ENCODE measurements around the gene NUPR1. TPM values are rescaled to one million over a fixed set of nuclear protein-coding genes. Genes with fewer than 3 reads are reported as not detected.
"Not testable (repeated sequence)": the region's sequence is repeated elsewhere in the genome, so short reads cannot be mapped to it uniquely, and the experiment has no call there.

Gene NUPR1
- total RNA-seq, 1 experiment from 2014 or later, result 0.19 TPM

DNA sequence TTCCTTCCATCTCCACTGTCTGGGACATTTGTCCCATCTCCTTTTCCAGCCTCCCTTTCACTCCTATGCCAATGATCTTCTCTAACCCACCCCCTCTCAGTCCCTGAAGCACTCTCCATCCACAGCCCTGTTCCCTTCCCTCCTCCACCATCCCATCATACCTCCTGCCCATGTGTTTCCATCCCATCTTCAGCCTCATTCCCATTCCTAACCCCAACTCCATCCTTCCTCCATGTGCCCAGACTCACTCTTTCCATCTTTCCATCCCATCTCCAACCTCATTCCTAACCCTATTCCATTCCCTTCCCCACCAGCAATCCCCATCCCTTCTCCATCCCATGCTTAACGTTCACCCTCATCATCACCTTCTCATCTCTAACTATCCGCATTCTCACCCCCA is 36.5 kb downstream of the NUPR1 start:
- DNase-seq (ENCODE audit: low spot score), result no peak
- ChIA-PET CTCF (no interaction called here), POLR2A (ENCODE audit: low non-redundant PET) (interaction anchor here (0.8 kb wide), 1 partner anchor 9 kb away, joined by 4 read pairs; no protein-coding TSS in a partner anchor)
- no peak overlapping the region for H3K4me3 ChIP-seq (ENCODE audit: low read depth, low read length, poor library complexity, severe bottlenecking)
- peaks cover 11% of the 10 kb centered on the region for H3K27me3 ChIP-seq (replicated peaks; ENCODE audit: insufficient read depth, low read depth, low read length, poor library complexity)
- TF ChIP-seq EZH2 (IDR thresholded peaks at IDR 0.05; ENCODE audit: borderline replicate concordance, low read depth, low read length, poor library complexity, severe bottlenecking), result no peak
- TF ChIP-seq, protein P1, sequence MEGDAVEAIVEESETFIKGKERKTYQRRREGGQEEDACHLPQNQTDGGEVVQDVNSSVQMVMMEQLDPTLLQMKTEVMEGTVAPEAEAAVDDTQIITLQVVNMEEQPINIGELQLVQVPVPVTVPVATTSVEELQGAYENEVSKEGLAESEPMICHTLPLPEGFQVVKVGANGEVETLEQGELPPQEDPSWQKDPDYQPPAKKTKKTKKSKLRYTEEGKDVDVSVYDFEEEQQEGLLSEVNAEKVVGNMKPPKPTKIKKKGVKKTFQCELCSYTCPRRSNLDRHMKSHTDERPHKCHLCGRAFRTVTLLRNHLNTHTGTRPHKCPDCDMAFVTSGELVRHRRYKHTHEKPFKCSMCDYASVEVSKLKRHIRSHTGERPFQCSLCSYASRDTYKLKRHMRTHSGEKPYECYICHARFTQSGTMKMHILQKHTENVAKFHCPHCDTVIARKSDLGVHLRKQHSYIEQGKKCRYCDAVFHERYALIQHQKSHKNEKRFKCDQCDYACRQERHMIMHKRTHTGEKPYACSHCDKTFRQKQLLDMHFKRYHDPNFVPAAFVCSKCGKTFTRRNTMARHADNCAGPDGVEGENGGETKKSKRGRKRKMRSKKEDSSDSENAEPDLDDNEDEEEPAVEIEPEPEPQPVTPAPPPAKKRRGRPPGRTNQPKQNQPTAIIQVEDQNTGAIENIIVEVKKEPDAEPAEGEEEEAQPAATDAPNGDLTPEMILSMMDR (conservative IDR thresholded peaks at IDR 0.05; ENCODE audit: low read depth, low read length), result no peak
- H3K27ac ChIP-seq (ENCODE audit: low read depth, low read length, poor library complexity, severe bottlenecking), result no peak overlapping the region
- H3K9me3 ChIP-seq (ENCODE audit: low read depth, low read length, poor library complexity, severe bottlenecking), result no peaks in the 10 kb centered on the region
- no peaks in the 10 kb centered on the region for H3K36me3 ChIP-seq (ENCODE audit: insufficient read depth, low read length, poor library complexity, severe bottlenecking)
- H3K4me1 ChIP-seq (ENCODE audit: insufficient read depth, low read length, poor library complexity, severe bottlenecking), result no peaks in the 10 kb centered on the region
- no TSS peak for BruUV-seq (replicated peaks)
- intact Hi-C loops (cut with micrococcal nuclease; ENCODE audit: unreplicated experiment), result no loop called here

DNA sequence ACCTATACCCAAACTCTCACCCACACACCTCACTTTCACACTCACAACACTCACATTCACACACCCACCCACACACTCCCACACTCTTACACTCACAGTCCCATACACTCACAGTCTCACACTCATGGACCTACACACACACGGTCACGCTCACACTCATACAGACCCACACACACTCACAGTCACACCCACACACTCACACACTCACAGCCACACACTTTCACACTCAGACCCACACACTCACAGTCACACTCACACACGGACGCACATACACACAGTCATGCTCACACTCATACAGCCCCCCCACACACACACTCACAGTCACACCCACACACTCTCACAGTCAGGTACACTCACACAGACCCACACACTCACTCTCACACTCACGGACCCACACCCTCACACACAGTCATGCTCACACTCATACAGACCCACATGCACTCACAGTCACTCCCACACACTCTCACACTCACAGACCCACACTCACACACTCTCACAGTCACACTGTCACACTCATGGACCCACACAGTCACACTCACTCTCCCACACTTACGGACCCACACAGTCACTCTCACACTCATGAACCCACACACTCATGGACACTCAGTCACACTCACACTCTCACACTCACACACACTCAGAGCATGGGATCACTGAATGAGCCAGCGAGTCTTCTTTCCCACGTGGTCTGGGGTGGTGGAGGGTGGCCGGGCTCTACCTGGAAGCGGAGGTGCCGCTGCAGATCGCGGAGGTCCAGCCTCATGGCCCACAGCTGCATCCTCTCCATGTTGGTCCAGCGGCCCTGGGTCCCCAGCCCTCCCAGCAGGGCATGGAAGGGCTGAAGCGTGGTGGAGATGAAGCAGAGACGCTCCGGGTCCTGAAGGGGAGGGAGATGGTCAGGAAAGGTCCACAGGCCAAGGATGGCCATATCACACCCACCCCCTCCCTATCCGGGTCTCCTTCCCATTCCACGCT is 37.2 kb downstream of the NUPR1 start:
- intact Hi-C loops (cut with micrococcal nuclease; ENCODE audit: unreplicated experiment), result no loop called here
- no TSS peak for BruUV-seq (replicated peaks)

DNA sequence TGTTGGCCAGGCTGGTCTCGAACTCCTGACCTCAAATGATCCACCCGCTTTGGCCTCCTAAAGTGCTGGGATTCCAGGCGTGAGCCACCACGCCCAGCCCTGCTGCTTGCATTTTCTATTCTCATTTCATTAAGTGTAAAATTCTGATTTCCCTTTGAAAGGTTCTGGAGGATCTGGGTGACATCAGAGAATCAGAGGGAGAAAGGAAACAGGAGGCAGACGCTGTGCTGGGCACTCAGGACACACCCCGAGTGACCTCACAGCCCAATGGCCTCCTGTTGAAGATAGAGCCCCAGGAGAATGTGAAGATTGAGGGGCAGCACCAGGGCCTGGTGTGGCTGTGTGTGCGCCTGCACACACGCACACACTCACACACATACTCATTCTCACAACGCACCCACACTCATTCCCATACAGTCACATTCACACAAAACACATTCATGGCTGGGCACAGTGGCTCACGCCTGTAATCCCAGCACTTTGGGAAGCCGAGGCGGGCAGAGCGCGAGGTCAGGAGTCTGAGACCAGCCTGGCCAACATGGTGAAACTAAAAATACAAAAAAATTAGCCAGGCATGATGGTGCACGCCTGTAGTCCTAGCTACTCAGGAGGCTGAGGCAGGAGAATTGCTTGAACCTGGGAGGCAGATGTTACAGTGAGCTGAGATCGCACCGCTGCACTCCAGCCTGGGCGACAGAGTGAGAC is 38.1 kb downstream of the NUPR1 start:
- POLR2A ChIA-PET (ENCODE audit: low non-redundant PET), result interaction anchor here (0.6 kb wide), 1 partner anchor 321 kb away, joined by 15 read pairs; no protein-coding TSS in a partner anchor
- H3K27ac ChIP-seq (ENCODE audit: low read depth, low read length, poor library complexity, severe bottlenecking); H3K4me1 ChIP-seq (ENCODE audit: insufficient read depth, low read length, poor library complexity, severe bottlenecking); intact Hi-C loops (cut with micrococcal nuclease; ENCODE audit: unreplicated experiment); H3K4me3 ChIP-seq (ENCODE audit: low read depth, low read length, poor library complexity, severe bottlenecking); H3K27me3 ChIP-seq (replicated peaks; ENCODE audit: insufficient read depth, low read depth, low read length, poor library complexity); BruUV-seq (replicated peaks); CTCF ChIA-PET; H3K9me3 ChIP-seq (ENCODE audit: low read depth, low read length, poor library complexity, severe bottlenecking); DNase-seq (ENCODE audit: low spot score); H3K36me3 ChIP-seq (ENCODE audit: insufficient read depth, low read length, poor library complexity, severe bottlenecking): not testable (repeated sequence)

More for the DNA sequence above, 37.2 kb downstream of the NUPR1 start:
- Histone ChIP-seq H3K27ac (ENCODE audit: low read depth, low read length, poor library complexity, severe bottlenecking) (no peak overlapping the region), H3K27me3 (replicated peaks; ENCODE audit: insufficient read depth, low read depth, low read length, poor library complexity) (peaks cover 11% of the 10 kb centered on the region), H3K4me3 (ENCODE audit: low read depth, low read length, poor library complexity, severe bottlenecking) (no peak overlapping the region), H3K4me1 (ENCODE audit: insufficient read depth, low read length, poor library complexity, severe bottlenecking) (no peaks in the 10 kb centered on the region), H3K9me3 (ENCODE audit: low read depth, low read length, poor library complexity, severe bottlenecking) (no peaks in the 10 kb centered on the region), H3K36me3 (ENCODE audit: insufficient read depth, low read length, poor library complexity, severe bottlenecking) (no peaks in the 10 kb centered on the region)
- ChIA-PET CTCF (no interaction called here), POLR2A (ENCODE audit: low non-redundant PET) (no interaction called here)
- no peak for DNase-seq (ENCODE audit: low spot score)
- TF ChIP-seq EZH2 (IDR thresholded peaks at IDR 0.05; ENCODE audit: borderline replicate concordance, low read depth, low read length, poor library complexity, severe bottlenecking), result no peak
- TF ChIP-seq, protein P1 (conservative IDR thresholded peaks at IDR 0.05; ENCODE audit: low read depth, low read length), result no peak
